Brain pericyte (primary cell): ENCODE measurements around the gene TMA16.
"Not testable (repeated sequence)": the region's sequence is repeated elsewhere in the genome, so short reads cannot be mapped to it uniquely, and the experiment has no call there.

ENCODE experiments used
- DNase-seq: peaks from one replicate; pipeline ENCODE4 v3.0.0-alpha.2; 2012; ENCODE audit warnings: low read depth, low spot score

The TMA16 gene

DNA sequence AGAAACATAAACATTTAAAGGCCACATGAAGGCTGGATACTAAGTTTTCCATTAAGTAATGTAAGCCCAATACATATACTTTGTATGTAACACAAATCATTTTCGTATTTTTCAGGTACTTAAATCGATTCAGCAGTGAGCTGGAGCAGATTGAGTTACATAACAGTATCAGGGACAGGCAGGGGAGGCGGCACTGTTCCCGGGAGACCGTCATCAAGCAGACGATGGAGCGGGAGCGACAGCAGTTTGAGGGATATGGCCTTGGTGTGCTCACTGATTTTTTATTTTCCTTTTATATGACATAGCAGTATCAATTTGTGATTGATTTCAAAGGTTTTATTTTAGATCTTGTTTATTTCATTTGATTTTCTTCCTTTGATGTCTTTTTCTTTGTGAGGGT lies 20.7 kb downstream of the TMA16 start:
- DNase-seq: no peak

DNA sequence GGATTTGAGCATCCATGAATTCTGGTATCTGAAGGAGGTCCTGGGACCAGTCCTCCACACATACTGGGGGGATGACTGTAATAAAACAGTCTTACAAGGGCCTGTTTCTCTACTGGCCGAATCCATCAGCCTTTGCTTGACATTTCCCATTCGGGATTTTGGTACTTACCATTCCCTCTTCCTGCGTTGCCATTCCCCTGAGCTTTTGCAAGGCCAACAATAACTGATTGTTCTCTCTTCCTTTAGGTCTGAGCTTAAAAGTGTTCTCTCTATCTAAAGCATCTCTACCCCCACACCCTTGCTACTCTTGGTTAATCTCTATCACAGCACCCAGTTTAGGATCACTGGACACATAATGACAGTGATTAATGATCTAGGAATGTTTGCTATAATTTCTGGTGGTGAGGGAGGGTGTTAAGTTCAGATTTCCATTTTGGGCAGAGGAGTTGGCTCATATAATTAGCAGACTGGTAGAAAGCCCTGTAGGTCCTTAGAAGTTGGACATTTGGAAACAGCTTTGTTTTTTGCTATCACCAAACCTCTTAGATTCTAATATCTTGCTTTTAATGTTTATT lies 29.4 kb downstream of the TMA16 start:
- DNase-seq: no peak

DNA sequence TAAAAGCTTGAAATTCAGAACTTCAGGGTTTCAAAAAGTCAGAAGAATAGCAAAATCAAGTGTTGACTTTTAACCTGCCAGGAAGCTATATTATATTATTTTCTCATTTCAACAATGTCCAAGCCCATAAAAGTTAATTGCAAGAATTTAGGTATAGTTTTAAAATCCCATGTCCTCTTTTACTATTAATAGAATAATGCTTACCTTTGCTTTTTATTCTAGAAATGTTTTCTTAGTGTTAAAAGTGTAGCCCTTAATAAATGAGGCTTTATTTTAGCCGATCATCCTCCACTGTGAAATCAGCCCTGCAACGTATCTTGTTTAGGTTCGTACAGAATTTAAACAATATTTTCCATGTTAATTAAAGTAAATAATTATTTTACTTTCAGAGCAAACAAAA lies 31.5 kb downstream of the TMA16 start:
- DNase-seq: no peak

DNA sequence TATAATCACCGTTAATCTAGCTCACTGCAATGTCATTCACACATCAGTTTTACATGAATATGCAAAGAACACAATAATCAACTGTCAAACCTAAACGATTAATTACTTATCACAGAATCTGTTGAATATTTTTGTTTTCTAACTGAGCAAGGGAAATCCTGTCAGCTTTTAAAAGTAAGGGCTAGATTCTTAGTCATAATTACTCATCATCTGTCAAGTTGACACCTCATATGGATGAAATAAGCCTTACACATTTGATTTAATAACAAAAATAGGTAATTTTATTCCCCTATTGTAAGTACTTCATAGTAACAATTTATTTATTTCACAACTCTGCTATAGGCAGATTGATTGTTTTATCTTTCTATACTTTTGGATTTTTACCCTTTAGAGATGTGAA lies 32.7 kb downstream of the TMA16 start:
- no peak for DNase-seq

DNA sequence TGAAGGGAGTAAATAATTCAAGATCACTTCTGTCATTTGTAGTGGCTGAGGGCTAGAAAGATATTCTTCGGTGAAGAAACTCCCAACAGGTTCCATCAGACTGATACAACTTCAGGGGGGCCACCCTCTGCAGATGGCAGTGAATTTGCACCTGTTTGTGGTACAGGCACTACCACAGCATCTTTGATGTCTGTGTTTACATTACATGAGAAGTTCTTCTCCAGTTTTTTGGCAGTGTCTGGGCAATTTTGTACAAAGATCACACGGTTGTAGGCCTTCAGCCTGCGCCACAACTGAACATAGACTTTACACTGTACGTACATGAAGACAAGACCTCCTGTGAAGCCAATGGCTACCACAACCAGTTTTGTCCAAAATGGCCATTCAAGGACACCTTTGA lies 34.2 kb downstream of the TMA16 start:
- no peak for DNase-seq

DNA sequence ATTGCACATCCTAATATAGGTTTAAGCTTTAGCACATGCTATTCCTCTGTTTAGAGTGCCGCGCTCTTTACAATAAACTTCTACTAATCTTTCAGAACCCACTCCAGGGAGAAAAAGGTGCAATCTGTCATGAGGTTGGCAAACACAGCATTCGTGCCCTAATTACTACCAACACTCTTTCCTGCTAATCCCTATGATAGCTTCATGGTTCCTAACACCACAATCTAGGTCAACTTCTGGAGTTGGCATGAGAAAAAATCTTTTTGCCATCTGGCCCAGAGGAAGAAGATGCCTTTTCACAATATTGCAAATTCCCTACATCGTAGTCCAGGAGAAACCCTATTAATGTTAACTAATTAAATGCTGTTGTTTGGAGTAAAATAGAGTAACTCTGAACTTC lies 39.6 kb downstream of the TMA16 start:
- no peak for DNase-seq

DNA sequence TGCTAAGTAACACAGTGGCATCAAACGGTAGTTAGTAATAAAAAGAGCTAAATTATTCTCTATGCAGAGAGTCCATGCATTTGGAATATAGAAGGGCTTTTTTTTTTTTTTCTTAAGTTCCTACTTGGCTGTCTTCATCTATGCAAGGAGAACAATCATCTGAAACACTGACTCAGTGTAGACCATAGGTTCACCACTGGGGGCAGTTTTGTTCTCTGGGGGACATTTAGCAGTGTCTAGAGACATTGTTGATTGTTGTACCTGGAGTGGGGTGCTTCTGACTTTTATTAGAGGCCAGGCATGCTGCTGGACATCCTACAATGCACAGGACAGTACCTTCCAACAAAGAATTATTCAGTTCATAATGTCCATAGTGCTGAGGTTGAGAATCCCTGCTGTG lies 41.2 kb downstream of the TMA16 start:
- DNase-seq: no peak

DNA sequence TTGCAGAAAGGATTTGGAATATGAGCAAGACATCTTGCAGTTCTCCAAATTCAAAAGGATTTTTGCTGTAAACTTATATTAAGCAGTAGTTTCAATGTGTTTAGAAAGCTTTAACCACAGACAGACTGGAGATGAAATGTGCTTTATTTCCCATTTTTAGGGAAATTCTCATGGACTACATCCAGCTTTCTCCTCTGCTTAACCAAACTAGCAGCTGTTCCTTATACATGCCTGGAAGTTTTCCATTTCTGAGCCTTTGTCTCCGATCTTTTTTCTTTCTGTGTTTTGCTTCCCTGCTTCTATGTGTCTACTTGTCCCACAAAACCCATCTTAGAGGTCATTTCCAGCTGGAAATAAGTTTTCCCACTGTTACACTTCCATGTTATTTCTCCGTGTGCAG lies 41.6 kb downstream of the TMA16 start:
- no peak for DNase-seq

DNA sequence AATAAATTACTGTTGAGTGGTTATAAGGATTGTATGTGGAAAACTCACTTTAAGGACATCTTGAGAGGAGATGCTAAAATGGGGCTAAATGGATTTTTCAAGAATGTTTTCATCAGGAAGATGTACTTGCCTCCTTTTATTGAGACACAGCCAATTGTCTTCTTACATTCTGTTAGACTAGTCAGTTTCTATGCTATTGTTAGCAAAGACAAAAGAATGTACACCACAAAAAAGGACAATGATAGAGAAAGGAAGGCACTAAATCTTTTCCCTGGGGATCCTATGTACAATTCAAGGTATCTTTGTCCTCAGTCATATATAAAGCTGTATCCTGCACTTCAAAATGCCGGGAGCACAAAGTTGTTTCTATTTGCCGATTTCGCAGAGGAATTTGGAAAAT lies 42.6 kb downstream of the TMA16 start:
- no peak for DNase-seq

DNA sequence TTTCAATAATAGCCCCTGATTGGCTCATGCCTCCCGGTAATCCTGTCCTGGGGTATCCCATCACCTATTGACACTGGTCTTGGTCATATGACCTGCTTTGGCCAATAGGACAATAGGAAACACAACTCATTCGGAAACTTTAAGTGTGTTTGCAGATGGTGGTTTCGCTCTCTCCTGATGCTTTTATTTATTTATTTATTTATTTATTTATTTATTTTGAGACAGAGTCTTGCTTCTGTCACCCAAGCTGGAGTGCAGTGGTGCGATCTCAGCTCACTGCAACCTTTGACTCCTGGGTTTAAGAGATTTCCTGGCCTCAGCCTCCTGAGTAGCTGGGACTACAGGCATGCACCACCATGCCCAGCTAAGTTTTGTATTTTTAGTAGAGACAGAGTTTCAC lies 44.3 kb downstream of the TMA16 start:
- DNase-seq: not testable (repeated sequence)

DNA sequence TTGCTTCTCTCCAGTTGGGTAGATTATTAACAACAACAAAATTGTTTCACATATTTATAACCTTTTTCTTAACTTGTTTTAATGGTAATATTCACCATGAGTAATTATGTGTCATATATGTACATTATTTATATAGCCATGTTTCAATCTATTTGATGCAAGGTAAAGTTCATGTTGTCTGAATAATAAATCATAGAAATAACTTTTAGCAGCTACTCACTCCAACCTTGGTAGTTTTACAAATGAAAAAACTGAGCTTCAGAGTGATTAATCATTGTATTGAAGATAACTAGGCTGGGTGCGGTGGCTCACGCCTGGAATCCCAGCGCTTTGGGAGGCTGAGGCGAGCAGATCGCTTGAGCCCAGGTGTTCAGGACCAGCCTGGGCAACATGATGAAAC lies 46.0 kb downstream of the TMA16 start:
- no peak for DNase-seq

DNA sequence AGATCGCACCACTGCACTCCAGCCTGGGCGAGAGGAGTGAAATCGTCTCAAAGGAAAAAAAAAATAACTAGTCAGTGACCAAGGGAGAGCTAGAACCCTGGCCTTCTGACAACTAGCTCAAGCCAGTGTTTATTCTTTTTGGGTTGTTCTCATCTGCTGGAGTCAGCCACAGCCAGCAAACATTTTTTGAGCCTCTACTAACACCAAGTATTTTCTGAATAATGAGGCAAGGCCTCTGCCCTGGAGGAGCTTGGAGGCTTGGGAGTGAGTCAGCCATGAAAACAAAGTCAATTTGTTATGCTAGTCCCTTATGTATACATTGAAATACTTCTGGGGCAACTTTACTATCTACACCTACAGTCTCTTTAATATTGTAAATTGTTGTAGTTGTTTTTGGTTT lies 46.5 kb downstream of the TMA16 start:
- DNase-seq: peak; percentile 47

DNA sequence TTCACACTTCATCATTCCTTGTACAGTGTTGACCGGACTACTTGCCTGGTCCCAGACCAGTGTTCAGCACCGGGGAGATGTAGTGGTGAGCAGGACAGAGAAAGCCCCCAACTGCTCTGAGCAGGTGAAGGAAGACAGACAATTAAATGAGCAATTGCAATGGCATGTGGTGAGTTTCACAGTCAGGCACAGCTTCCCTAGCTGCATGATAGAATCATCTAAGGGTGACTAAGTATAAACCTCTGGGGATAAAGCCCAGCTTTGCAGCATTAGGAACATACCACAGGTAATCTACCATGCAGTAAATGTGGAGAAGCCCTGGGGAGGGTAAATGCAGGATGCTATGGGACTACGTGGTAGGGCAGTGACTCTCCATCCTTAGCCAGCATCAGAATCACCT lies 47.8 kb downstream of the TMA16 start:
- DNase-seq: no peak

DNA sequence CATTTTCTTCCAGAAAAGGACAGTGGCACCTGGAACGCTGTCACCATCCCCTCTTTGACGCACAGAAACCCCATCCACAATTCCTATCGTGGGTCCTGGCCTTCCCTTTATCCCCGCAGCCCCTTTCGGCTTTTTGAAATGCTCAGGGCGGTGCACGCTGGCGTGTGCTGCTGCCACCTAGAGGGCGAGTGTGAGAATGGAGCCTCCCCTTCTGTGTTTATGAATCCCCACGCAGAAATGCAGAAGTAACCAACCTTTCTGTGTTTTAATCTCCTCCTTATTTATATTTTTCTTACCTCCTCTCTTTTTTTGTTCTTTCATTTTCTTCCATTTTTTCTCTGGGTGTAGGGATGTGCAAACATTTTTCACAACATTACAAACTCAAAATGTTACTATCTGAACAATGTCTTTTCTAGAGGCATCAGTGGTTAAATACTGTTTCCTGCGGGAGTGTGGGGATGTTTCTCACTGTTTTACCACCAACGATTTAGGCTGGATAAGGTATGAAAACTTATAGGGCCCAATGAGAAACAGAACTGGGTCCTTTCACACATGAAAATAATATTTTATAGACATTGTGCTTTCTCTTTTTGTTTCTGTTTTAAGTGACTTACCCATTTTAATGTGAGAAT lies 50.0 kb downstream of the TMA16 start:
- DNase-seq: no peak

DNA sequence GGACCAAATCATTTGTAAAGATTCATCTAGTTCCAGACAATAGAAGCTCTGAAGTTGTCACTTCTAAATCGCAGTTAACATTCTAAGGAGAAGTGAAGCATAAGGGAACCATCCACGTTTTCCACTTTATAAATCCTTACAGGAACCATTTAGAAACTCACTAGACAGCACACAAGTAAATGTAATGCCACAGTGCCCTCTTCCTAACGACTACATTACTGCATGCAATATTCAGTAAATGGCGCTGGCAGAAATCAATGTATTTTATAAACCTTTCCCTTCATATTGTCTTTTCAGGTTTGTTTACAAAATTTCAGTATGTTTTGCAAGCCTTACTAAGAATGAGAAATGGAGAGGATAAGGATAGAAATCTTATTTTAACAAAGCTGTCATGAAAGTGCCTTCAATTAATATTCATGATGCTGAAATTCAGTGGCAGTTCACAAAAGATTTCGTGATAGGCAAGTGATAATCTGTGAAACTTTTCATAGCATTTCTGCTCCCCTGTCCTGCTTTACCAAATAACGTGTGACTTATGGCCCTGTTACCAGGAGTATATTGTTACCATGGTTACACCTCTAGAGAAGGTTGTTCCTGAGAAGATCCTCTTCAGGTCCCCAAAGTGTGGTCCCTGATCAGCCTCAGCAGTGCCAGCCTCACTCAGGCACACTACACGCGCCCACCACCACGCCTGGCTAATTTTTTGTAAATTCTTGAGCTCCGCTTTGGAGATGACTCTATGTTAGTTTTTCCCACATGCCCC lies 54.2 kb downstream of the TMA16 start:
- no peak for DNase-seq

DNA sequence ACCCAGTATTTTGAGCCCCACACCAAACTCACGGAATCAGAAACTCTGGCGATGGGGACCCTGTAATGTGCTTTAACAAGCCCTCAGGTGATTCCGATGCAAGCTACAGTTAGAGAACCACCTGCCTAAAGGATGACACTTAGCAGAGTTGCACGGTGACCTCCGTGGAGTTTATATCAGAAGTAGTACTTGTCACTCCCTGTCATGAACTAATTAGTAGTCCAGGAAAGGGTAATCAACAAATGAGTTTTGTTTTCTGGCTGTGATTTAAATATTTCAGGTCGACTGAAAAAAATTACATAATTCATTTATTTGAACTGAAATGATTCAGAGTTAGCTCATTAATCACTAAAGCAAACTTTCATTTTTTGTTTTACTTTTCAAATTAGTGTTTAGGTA lies 56.4 kb downstream of the TMA16 start:
- DNase-seq: no peak

DNA sequence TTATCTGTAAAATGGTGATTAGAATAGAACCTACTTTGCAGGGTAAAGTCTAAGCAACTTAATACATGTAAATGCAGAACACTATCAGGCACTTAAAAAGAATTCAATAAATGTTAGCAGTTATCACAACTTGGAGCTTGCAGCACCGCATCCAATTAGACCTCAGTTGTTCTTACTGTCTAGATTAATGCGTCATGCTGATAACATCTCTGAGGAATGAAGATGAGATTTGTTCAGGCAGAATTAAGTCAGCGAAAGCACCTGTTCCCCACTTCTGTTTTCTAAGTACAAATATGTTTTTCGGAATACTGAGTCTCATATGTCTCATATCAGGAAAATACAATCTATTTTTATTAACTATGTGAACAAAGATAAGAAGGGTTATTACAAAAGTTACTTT lies 58.7 kb downstream of the TMA16 start:
- no peak for DNase-seq

DNA sequence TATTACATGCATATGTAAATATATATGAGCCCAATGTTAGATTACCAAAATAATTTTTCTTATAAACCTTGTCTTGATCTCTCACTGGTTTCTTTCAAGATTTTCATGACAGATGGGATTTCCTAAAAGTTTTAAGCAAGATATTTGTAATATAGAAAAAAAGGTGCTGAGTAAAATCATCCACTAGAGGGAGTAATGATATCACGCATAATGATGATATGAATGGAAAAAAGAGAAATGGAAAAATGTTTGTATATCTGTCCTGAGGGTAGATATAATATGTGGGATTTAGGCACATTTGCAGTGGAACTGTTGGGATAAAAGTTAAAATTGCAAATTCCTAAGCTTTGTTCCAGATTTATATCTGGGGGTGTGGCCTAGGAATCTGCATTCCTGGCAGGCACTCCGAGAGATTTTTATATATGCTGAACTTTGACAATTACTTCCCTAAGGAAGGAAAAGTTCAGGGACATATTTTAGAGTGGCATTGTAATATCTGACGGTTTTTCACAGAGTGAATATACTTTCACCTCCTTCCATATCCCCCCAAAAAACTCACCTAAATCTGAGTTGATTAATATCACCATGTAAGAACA lies 60.5 kb downstream of the TMA16 start:
- DNase-seq: no peak

DNA sequence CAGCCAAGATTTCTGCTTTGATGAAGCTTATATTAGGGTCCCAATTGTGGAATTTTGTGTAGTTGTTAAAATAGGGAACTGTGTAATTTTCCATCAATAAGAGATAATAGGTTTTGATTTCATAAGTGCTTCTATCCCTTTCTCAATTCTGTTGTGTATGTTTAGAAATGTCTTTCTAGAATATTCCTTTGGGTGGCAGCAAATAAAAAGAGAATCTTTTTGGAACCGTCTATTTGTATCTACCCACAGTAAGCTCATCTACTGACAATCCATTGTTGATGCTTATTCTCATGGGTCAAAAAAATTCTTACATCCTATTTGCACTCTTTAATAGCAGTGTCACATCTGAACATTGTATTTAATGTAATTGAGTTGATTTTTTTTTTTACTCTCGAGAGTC lies 61.7 kb downstream of the TMA16 start:
- DNase-seq: no peak

DNA sequence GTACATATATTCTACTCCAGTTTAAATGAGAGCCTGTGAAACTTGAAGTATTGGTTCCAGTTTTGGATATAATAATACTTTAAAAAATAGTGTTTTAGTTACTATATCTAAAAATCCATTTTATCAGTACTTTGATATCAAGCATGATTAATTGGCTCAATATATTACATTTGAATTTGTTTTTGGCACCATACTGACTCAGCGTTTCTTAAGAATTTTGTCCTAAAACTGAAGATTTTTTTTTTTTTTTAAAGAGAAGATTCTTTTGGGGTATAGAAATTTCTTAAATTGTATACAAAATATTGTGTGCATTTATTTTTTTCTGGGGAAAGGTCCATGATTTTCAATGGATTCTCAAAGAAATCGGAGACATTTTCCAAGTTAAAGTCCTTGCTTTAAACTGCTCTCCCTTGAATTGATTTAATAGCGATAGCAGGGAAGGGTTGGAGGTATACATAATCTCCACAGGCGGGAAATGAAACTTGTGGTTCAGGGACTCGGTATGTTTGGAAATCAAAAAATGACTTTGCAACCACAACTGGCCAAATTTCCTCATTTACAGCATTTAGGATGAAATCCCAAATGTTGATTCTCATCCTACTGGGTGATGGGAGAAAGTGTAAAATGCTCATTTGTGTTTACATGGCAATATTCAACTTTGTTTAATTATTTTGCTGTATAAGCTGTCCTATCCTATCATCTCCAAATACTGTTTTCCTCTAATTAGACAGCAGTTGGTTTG lies 62.3 kb downstream of the TMA16 start:
- no peak for DNase-seq

DNA sequence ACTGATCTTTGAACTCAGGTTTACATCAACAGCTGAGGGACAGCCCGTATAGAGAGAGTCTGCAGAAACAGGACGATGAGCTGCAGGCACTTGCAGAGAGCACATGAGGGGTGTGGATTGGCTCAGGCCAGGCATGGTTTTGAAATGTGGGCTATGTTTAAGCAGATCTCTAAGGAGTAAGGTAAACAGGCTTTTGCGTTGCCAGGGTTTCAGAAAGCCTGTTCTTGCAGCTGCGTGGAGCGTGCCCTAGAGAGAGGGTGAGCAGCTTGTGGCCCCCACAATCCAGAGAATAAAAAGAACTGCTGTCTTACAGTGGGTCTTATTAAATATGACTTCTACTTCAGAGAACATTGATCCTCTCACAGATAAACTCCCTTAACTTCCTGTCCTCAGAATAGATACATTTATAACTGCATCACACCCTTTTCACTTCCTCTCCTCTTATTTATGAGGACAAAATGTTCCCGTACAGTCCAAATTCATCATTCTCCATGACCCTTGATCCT lies 64.1 kb downstream of the TMA16 start:
- DNase-seq: no peak

DNA sequence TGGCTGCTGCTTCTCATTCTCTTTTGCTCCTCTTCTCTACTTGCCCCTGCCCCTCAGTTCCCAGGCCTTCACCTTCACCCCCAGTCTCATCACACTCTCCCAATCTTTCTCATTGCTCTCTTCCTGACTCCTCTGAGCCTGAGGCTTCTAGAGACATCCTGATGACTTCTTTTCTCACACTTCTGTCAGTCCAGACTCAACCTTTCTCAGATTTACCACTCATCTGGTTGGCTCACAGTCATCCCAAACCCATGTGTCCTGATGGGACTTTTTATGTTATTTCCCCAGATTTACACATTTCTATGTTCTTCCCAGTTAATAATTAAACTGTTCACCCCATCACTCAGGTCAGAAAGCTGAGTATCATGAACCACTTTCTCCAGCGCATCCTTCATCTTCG lies 68.0 kb downstream of the TMA16 start:
- DNase-seq: no peak
